OCI-LY7 (cell line): Measurements from ENCODE around the gene SETD1B. TPM values are rescaled to one million over a fixed set of nuclear protein-coding genes. Genes with fewer than 3 reads are reported as not detected.
"Not testable (repeated sequence)": the region's sequence is repeated elsewhere in the genome, so short reads cannot be mapped to it uniquely, and the experiment has no call there.

Experiments
- BruUV-seq: library from RNA; stranded (reverse); fragments of 400-500 nt; replicated peaks from 2 replicates; lab custom pipeline; 2021; lab: Mats Ljungman, UMichigan
- CTCF ChIA-PET: fragments of 300-600 bp; sonication (Branson Sonifier 250); formaldehyde crosslinking; loops from one replicate; lab custom pipeline; 2022; ENCODE audit warnings: antibody characterized with exemption; ENCODE audit not compliant: unreplicated experiment; lab: Charles Lee
- POLR2A ChIA-PET: fragments of 300-600 bp; sonication (Branson Sonifier 250); formaldehyde crosslinking; loops from one replicate; lab custom pipeline; 2022; ENCODE audit warnings: antibody characterized with exemption; lab: Charles Lee
- DNase-seq: peaks from one replicate; pipeline ENCODE4 v3.0.0-alpha.2; 2015; ENCODE audit warnings: low spot score
- H2AFZ ChIP-seq: fragments of 200-600 bp; sonication (generic), shearing (Covaris generic); 2 replicates; pipeline ENCODE4 v1.6.1; 2014; ENCODE audit warnings: mild to moderate bottlenecking, antibody characterized with exemption, low read length, moderate library complexity
- H3K27ac ChIP-seq: fragments of 200-600 bp; sonication (generic); 2 replicates; pipeline ENCODE4 v1.5.1; 2014; ENCODE audit warnings: mixed run types, low read depth, mild to moderate bottlenecking, moderate library complexity, low read length, inconsistent platforms; ENCODE audit not compliant: poor library complexity, severe bottlenecking
- H3K36me3 ChIP-seq: fragments of 200-600 bp; sonication (generic); 2 replicates; pipeline ENCODE4 v1.6.1; 2014; ENCODE audit warnings: mild to moderate bottlenecking, antibody characterized with exemption, low read length, moderate library complexity, mixed read lengths; ENCODE audit not compliant: insufficient read depth
- H3K4me1 ChIP-seq: fragments of 200-600 bp; sonication (generic); 2 replicates; pipeline ENCODE4 v1.5.1; 2014; ENCODE audit warnings: mild to moderate bottlenecking, low read length; ENCODE audit not compliant: insufficient read depth, poor library complexity, severe bottlenecking
- H3K4me2 ChIP-seq: fragments of 200-600 bp; sonication (generic); 2 replicates; pipeline ENCODE4 v1.6.1; 2014; ENCODE audit warnings: mild to moderate bottlenecking, low read length
- H3K4me3 ChIP-seq: fragments of 200-600 bp; sonication (generic); 2 replicates; pipeline ENCODE4 v1.5.1; 2014; ENCODE audit warnings: mild to moderate bottlenecking, low read depth, low read length; ENCODE audit not compliant: poor library complexity, severe bottlenecking
- H3K79me2 ChIP-seq: fragments of 200-600 bp; sonication (generic); 2 replicates; pipeline ENCODE4 v1.6.1; 2016; ENCODE audit warnings: low read depth, mild to moderate bottlenecking, low read length, moderate library complexity, mixed read lengths; ENCODE audit not compliant: insufficient read depth
- H3K9me2 ChIP-seq: fragments of 200-600 bp; sonication (generic); 2 replicates; pipeline ENCODE4 v1.6.1; 2016; ENCODE audit warnings: mild to moderate bottlenecking, low read length, mixed read lengths; ENCODE audit not compliant: insufficient read depth
- H3K9me3 ChIP-seq: fragments of 200-600 bp; sonication (generic); 2 replicates; pipeline ENCODE4 v1.6.1; 2014; ENCODE audit warnings: mild to moderate bottlenecking, mixed run types, low read length, mixed read lengths
- H4K20me1 ChIP-seq: fragments of 200-600 bp; sonication (generic); 2 replicates; pipeline ENCODE4 v1.6.1; 2014; ENCODE audit warnings: mild to moderate bottlenecking, antibody characterized with exemption, low read length, moderate library complexity, mixed read lengths; ENCODE audit not compliant: insufficient read depth
- EZH2phosphoT487 ChIP-seq: fragments of 200-600 bp; sonication (generic); IDR thresholded peaks from 2 replicates; pipeline ENCODE4 v1.6.1; 2018; ENCODE audit warnings: low read depth, borderline replicate concordance, mild to moderate bottlenecking, mixed run types, antibody characterized with exemption, low read length, moderate library complexity, mixed read lengths
- intact Hi-C: fragments of 100-400 bp; cut with micrococcal nuclease; formaldehyde crosslinking; loops from one replicate; pipeline ENCODE4 v1.10.0; 2022; ENCODE audit not compliant: unreplicated experiment
- total RNA-seq, 2 experiments: library from RNA; depleted of rRNA in 1 of 2; stranded (reverse); fragments of >200 nt in 1 of 2; shearing (Covaris generic) in 1 of 2; gene quantifications; 2 replicates each; pipeline ENCODE4 v1.2.3, GENCODE V29; 2014 to 2022
- TF ChIP-seq, protein P1 (sequence below): fragments of 200-600 bp; sonication (generic); conservative IDR thresholded peaks from 2 replicates; pipeline ENCODE4 v1.5.1; 2014; ENCODE audit warnings: mild to moderate bottlenecking, antibody characterized with exemption, low read length, moderate library complexity, mixed read lengths

SETD1B gene
- total RNA-seq, 2 experiments from 2014 or later, result 4.7 to 22.5 TPM

GRCh38 chr12:121849665-121850064, 45.9 kb downstream of the SETD1B start:
- intact Hi-C loops, result no loop called here

GRCh38 chr12:121852392-121852791, 48.6 kb downstream of the SETD1B start:
- peaks cover 20% of the 10 kb centered on the region for H3K4me1 ChIP-seq
- H3K4me2 ChIP-seq, H3K9me3 ChIP-seq, CTCF ChIA-PET, POLR2A ChIA-PET, BruUV-seq, H4K20me1 ChIP-seq, DNase-seq, H3K9me2 ChIP-seq, H3K36me3 ChIP-seq, H3K79me2 ChIP-seq, H3K27ac ChIP-seq, H2AFZ ChIP-seq, H3K4me3 ChIP-seq, intact Hi-C loops: not testable (repeated sequence)

More at GRCh38 chr12:121849665-121850064, 45.9 kb downstream of the SETD1B start:
- CTCF ChIA-PET, result no interaction called here
- no peaks in the 10 kb centered on the region for H4K20me1 ChIP-seq
- H3K27ac ChIP-seq, result no peak overlapping the region
- H2AFZ ChIP-seq, result no peak overlapping the region
- H3K9me3 ChIP-seq, result no peaks in the 10 kb centered on the region
- H3K4me2 ChIP-seq, result no peak overlapping the region
- POLR2A ChIA-PET, result no interaction called here
- no peak for DNase-seq
- H3K4me1 ChIP-seq, result no peaks in the 10 kb centered on the region
- H3K4me3 ChIP-seq, result no peak overlapping the region
- no peaks in the 10 kb centered on the region for H3K9me2 ChIP-seq
- BruUV-seq, result no TSS peak
- no peaks in the 10 kb centered on the region for H3K79me2 ChIP-seq
- TF ChIP-seq EZH2phosphoT487, result no peak
- TF ChIP-seq, protein P1, sequence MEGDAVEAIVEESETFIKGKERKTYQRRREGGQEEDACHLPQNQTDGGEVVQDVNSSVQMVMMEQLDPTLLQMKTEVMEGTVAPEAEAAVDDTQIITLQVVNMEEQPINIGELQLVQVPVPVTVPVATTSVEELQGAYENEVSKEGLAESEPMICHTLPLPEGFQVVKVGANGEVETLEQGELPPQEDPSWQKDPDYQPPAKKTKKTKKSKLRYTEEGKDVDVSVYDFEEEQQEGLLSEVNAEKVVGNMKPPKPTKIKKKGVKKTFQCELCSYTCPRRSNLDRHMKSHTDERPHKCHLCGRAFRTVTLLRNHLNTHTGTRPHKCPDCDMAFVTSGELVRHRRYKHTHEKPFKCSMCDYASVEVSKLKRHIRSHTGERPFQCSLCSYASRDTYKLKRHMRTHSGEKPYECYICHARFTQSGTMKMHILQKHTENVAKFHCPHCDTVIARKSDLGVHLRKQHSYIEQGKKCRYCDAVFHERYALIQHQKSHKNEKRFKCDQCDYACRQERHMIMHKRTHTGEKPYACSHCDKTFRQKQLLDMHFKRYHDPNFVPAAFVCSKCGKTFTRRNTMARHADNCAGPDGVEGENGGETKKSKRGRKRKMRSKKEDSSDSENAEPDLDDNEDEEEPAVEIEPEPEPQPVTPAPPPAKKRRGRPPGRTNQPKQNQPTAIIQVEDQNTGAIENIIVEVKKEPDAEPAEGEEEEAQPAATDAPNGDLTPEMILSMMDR, result no peak
- no peaks in the 10 kb centered on the region for H3K36me3 ChIP-seq

- intact Hi-C loops, result no loop called here
- POLR2A ChIA-PET, result interaction anchor here (1.0 kb wide), 1 partner anchor 61 kb away, joined by 3 read pairs; no protein-coding TSS in a partner anchor
- Histone ChIP-seq H3K9me2 (no peaks in the 10 kb centered on the region), H3K79me2 (no peaks in the 10 kb centered on the region), H2AFZ (no peak overlapping the region), H3K36me3 (no peaks in the 10 kb centered on the region), H3K4me1 (peaks cover 20% of the 10 kb centered on the region), H3K4me2 (no peak overlapping the region), H4K20me1 (no peaks in the 10 kb centered on the region), H3K9me3 (no peaks in the 10 kb centered on the region), H3K27ac (no peak overlapping the region), H3K4me3 (no peak overlapping the region)
- CTCF ChIA-PET, result no interaction called here
- TF ChIP-seq, protein P1, result no peak
- no peak for TF ChIP-seq EZH2phosphoT487
- DNase-seq, result no peak
- BruUV-seq, result no TSS peak
Observed at GRCh38 chr12:121857322-121858246, 53.8 kb downstream of the SETD1B start.
